Measurements from ENCODE around the gene KPNA4.

- TF ChIP-seq EZH2 (IDR thresholded peaks at IDR 0.05; ENCODE audit: borderline replicate concordance, low read depth, low read length, severe bottlenecking): no peak
- no peak for TF ChIP-seq CTCF (IDR thresholded peaks at IDR 0.05; ENCODE audit: borderline replicate concordance, extremely low read depth, low read length, poor library complexity, severe bottlenecking)
Measured at GRCh38 chr3:160472344-160472743, 93.0 kb downstream of the KPNA4 start.
